Measurements from ENCODE around the gene BLOC1S6.
"Not testable (repeated sequence)": the region's sequence is repeated elsewhere in the genome, so short reads cannot be mapped to it uniquely, and the experiment has no call there.

BLOC1S6 gene

DNA sequence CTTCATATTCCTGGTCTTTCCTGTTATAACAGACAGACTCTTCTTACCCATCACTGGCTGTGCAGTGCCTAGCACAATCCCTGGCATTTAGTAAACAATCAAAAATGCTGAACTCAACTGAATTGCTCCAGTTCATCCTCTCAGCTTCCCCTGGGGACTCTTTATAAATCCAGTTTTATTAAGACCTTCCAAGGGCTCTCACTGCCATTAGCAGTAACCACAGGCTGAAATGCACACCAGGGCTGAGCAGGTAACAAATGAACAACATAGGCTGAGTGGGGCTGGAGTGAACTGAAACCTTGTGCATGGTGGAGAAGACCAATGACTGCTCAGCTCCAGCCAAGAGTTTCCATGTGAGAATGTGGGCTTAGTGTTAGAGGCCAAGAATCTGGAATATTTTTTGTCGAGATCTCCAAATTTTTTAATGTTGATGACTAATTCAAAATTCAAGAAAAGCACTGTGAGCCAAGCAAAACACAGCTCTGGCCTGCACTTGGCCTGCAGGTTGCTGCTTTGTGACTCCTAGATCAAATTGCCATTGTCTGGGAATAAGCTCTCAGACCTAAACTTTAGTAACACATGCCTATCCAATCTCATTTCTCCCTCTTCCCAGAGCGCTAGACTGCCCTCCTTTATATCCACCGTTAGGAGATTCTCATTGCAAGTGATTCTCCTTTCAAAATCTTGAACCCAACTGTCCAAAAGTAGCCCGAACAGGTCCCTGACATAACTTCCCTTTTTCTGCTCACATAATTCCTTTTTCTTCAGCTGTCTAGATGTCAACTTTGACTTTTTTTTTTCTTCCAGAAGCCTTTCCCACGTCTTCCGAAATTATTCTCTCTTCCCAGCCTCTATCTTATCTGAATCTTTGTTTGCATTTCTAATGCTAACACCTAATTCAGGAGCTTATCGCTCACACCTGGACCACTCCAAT lies 55.1 kb downstream of the BLOC1S6 start:
- no peak for DNase-seq

DNA sequence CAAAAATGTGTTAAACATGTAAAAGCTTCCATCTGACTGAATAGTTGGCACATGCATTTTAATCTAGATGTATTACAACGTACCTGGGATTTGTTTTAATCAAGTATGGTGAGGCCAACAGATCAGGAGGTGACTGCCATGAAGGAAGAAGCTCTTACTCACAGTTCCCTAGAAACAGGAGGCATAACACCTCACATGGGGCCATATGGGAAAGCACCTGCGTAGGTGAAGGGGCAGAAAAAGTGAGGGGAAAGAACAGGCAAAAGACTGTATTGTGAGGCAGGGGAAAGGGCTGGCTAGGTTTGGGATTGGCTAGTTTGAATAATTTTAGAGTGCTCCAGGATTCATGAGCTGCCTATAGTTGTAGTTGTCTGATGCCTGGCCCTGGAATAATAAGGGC lies 57.3 kb downstream of the BLOC1S6 start:
- DNase-seq: no peak

DNA sequence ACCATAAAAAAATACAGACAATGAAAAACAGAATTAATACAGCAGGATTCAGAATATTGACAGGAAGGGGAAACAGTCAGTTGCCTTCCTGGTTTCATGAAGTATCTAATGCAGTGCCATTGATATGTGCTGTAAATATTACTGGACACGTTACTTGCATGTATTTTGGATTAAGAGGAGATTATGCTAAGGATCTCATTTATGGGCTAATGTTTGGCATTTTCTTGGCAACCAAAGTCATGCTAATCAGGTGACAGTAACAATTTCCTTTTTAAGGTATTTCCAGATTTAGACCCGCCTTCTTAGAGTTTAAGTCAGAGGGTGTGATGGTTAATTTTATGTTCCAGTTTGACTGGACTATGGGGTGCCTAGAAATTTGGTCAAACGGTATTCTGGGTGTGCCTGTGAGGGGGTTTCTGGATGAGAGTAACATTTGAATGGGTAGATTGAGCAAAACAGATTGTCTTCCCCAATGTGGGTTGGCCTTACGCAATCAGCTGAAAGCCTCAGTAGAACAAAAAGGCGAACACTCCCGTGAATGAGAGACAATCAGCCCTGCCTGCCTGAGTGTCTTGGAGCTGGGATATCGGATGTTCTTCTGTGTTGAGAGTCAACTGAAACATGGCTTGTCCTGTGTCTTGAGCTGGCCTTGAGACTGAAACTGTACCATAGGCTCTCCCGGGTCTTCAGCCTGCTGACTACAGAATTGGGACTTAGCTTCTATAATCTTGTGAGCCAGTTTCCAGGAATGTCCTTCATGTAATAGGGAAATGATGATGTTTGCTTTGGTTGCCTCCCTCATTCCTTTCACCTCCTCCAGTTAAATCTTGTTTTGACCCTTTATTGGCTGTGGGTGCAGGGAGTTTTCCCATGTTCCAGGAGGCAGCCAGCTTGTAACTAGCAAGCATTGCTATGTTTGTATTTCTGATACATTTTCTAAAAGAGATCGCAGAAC lies 58.1 kb downstream of the BLOC1S6 start:
- no peak for DNase-seq

DNA sequence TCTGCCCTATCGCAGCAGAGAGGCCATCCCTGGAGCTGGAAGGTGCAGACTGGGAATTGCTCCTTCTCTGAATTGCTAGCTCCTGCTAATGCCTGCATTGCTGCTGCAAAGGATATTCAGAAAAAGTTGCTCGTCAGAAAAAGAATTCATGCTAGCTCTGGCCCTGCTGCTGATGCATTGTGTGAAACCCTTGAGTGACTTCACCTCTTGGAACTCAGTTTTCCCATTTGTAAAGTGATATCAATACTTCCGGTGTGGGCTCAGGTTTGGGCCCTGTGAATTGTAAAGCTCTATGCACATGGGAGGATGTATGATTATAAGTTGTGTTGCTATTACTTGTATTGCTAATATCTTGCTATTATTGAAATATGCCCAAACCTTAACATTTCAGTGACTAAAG lies 59.0 kb downstream of the BLOC1S6 start:
- DNase-seq: no peak

DNA sequence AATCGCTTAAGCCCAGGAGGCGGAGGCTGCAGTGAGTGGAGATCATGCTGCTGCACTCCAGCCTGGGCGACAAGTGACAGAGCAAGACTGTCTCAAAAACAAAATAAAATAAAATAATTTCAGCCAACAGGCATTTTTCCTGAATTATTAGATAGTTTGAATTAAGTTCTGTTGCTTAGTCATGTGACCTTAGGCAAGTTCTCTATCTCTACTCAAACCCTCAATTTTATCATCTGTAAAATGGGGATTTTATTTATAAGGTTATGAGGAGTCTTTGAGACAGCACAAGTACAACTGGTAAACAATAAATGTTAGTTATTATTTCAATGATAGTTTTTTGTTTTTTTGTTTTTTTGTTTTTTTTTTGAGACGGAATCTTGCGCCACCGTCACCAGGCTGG lies 60.6 kb downstream of the BLOC1S6 start:
- no peak for DNase-seq

DNA sequence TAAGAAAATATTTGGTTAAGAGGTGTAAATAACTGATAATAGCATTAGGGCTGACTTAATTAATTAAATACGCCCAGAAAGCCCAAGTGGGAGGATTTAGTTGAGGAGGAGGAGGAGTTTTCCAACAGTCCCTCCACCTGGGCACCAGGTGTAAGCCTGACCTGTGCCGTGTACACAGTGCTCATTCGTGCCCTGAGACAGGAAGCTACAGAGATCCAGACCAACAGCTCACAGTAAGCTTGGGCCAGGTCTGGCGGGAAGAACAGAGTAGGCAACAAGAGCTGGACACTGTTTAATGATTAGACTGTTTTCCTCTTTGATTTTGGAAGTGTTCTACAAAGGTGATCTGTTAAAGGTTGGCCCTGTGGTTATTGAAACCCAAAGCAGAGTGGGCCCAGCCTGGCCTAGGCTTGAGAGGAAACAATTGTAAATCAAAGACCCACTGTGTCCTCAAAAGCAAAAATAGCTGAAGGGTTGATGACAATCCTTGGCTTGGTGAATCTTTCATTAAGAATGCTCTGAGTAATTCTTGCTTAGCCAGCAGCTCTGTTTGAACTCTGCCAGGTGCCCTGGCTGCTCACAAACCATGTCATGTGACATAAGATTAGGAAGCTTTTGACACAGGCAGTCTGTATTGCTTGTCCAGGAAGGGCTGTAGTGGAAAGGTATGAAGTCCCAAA lies 61.5 kb downstream of the BLOC1S6 start:
- DNase-seq: no peak

DNA sequence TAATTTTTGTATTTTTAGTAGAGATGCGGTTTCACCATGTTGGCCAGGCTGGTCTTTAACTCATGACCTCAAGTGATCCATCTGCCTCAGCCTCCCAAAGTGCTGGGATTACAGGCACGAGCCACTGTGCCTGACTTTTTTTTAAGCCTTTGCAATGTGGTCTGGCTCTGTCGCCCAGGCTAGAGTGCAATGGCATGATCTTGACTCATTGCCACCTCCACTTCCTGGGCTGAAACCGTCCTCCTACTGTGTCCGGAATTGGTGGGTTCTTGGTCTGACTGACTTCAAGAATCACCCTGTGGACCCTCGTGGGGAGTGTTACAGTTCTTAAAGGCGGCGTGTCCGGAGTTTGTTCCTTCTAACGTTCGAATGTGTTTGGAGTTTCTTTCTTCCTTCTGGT lies 62.8 kb downstream of the BLOC1S6 start:
- not testable (repeated sequence) for DNase-seq

DNA sequence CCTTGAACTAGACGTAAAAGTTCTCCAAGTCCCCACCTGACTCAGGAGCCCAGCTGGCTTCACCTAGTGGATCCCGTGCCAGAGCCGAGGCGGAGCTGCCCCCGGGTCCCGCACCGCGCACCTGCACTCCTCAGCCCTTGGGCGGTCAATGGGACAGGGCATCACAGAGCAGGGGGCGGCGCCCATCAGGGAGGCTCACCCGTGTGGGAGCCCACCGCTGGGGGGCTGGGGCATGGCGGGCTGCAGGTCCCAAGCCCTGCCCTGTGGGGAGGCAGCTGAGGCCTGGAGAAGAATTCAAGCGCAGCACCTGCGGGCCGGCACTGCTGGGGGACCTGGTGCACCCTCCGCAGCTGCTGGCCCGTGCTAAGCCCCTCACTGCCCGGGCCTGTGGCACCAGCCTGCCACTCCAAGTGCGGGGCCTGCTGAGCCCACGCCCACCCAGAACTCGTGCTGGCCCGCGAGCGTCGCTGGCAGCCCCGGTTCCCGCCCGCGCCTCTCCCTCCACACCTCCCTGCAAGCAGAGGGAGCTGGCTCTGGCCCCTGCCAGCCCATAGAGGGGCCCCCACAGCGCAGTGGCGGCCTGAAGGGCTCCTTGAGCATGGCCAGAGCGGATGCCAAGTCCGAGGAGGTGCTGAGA lies 63.8 kb downstream of the BLOC1S6 start:
- no peak for DNase-seq

DNA sequence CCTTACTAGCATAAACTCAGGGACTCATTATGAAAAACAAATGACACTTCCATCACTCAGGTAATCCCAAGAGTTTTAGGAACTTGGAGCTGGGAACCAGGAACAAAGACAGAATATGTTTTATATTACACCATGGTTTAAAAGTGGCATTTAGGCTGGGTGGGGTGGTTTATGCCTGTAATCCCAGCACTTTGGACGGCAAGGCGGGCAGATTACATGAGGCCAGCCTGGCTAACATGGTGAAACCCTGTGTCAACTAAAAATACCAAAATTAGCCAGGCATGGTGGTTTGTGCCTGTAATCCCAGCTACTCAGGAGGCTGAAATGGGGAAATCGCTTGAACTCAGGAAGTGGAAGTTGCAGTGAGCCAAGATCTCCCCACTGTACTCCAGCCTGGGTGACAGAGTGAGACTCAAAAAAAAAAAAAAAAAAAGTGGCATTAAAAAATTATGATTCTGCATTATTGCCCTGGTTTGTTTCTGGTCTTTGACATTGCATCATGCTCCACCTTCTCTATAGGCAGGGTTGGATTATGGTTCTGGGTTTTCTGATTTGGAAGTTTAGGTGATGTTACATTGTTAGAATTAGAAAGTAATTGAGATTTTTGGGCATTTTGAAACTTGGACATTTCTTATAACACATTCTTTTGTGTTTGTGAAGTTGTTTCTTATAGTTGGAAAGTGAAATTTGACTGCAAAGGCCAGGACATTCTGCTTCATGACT lies 66.7 kb downstream of the BLOC1S6 start:
- no peak for DNase-seq

DNA sequence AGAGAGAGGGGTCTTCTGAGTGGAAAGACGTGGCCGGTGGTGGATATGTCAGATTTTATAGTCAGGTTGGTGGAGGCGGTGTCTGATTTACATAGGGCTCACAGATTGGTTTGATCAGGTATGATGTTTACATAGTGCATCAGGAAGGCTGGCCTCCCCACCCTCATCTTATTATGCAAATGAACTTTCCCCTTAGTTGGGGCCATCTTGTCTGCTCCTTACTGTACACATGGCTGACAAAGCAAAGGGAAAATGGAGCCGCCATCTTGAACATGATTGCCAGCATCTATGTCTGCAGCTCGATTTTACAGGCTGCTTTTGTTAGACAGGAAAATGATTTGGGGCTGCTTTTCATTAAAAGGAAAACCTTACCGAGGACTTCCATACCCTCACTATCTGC lies 67.6 kb downstream of the BLOC1S6 start:
- DNase-seq: no peak

DNA sequence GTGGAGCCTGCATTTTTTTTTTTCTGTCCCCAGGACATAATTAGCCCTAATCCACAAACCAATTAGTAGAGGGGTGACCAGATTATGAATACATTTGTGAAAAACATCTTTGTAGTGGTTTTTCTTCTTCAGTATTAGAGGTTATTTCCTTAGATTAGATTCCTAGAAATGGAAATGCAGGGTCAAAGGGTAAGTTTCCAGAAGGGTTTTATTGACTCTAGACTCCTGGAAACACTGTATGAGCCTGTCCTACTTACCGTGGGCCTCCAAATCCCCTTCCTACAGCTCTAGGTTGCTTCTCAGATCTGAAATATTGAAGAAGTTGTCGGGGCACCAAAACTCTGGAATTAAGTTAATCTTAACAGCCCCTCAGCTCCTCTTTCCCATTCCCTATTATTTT lies 70.1 kb downstream of the BLOC1S6 start:
- no peak for DNase-seq

DNA sequence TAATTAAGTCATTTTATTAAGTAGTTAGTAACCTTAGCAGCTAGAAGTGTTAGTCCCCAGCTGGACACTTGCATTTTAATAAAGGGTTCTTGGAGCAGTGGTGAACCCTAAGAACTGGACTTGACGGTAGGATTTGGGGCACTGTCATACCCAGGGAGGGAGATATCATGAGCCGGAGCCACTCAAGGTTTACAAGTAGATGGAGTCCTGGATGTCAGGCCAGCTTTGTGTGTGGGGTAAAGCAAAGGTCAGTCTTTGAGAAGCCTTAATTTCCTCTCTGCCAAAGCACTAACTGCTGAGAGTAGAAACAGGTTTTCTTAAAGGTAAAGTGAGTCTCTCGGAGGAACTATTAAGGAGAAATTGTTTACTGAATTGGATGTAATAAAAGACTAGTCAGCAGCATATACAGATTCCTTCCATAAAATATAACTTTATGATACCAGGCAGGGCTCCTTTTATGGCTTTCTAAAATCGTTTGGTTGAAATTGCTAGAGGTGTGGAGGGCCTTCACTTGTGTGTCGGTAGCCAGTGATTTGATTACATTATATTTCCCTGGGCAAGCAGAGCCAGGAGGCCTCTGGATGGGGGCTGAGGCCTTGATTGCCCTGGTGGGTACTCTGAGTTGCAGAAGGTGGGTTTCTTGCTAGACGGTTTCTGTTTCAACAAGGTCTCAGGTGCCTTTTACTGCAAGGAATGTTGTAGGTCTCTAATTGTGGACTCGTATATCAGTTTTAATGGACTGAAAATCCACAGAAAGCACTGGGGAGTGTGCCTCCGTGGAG lies 70.8 kb downstream of the BLOC1S6 start:
- DNase-seq: peak; percentile 7
